BJ (cell line): Measurements from ENCODE around the gene XPO1. TPM values are rescaled to one million over a fixed set of nuclear protein-coding genes. Genes with fewer than 3 reads are reported as not detected.
"Not testable (repeated sequence)": the region's sequence is repeated elsewhere in the genome, so short reads cannot be mapped to it uniquely, and the experiment has no call there.

Source experiments
- CTCF ChIA-PET: fragments of 350-600 bp; formaldehyde crosslinking; extraction: SDS; loops from one replicate; lab custom pipeline; 2021; ENCODE audit warnings: antibody characterized with exemption, inconsistent platforms; lab: Yijun Ruan, JAX
- POLR2A ChIA-PET: fragments of 300-600 bp; sonication (Branson Sonifier 250); formaldehyde crosslinking; extraction: SDS; loops from one replicate; lab custom pipeline; 2021; ENCODE audit warnings: antibody characterized with exemption; lab: Charles Lee
- DNase-seq: peaks from one replicate; pipeline ENCODE4 v3.0.0-alpha.2; 2011; ENCODE audit warnings: low read depth
- H3K27me3 ChIP-seq: 2 replicates; pipeline ENCODE4 v1.6.0; 2011; ENCODE audit warnings: low read length; ENCODE audit not compliant: control insufficient read depth, insufficient read depth
- H3K36me3 ChIP-seq: 2 replicates; pipeline ENCODE4 v1.5.1; 2011; ENCODE audit warnings: low read length; ENCODE audit not compliant: control insufficient read depth, insufficient read depth
- H3K4me3 ChIP-seq: 2 replicates; pipeline ENCODE4 v1.5.1; 2011; ENCODE audit warnings: low read depth, mild to moderate bottlenecking, control low read depth, low read length
- polyA minus RNA-seq: library from RNA; depleted of rRNA, polyadenylated mRNA; stranded (reverse); fragments of >200 nt; gene quantifications from 2 replicates; pipeline ENCODE4 v1.2.3, GENCODE V29; 2011; rRNA and poly(A)+ RNA removed
- polyA plus RNA-seq: library from polyadenylated mRNA; depleted of rRNA; stranded (reverse); fragments of >200 nt; gene quantifications from 2 replicates; pipeline ENCODE4 v1.2.3, GENCODE V29; 2011; rRNA removed
- TF ChIP-seq, protein P1 (sequence below): IDR thresholded peaks from 2 replicates; pipeline ENCODE4 v1.5.1; 2011; ENCODE audit warnings: low read depth, mild to moderate bottlenecking, control low read depth, inconsistent platforms, low read length, moderate library complexity; ENCODE audit not compliant: insufficient read depth

XPO1 gene, protein sequence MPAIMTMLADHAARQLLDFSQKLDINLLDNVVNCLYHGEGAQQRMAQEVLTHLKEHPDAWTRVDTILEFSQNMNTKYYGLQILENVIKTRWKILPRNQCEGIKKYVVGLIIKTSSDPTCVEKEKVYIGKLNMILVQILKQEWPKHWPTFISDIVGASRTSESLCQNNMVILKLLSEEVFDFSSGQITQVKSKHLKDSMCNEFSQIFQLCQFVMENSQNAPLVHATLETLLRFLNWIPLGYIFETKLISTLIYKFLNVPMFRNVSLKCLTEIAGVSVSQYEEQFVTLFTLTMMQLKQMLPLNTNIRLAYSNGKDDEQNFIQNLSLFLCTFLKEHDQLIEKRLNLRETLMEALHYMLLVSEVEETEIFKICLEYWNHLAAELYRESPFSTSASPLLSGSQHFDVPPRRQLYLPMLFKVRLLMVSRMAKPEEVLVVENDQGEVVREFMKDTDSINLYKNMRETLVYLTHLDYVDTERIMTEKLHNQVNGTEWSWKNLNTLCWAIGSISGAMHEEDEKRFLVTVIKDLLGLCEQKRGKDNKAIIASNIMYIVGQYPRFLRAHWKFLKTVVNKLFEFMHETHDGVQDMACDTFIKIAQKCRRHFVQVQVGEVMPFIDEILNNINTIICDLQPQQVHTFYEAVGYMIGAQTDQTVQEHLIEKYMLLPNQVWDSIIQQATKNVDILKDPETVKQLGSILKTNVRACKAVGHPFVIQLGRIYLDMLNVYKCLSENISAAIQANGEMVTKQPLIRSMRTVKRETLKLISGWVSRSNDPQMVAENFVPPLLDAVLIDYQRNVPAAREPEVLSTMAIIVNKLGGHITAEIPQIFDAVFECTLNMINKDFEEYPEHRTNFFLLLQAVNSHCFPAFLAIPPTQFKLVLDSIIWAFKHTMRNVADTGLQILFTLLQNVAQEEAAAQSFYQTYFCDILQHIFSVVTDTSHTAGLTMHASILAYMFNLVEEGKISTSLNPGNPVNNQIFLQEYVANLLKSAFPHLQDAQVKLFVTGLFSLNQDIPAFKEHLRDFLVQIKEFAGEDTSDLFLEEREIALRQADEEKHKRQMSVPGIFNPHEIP (N-terminal part only)
- polyA plus RNA-seq (39.1 and 89.7 TPM in 2 replicates), polyA minus RNA-seq (44.3 and 45.4 TPM in 2 replicates)

DNA sequence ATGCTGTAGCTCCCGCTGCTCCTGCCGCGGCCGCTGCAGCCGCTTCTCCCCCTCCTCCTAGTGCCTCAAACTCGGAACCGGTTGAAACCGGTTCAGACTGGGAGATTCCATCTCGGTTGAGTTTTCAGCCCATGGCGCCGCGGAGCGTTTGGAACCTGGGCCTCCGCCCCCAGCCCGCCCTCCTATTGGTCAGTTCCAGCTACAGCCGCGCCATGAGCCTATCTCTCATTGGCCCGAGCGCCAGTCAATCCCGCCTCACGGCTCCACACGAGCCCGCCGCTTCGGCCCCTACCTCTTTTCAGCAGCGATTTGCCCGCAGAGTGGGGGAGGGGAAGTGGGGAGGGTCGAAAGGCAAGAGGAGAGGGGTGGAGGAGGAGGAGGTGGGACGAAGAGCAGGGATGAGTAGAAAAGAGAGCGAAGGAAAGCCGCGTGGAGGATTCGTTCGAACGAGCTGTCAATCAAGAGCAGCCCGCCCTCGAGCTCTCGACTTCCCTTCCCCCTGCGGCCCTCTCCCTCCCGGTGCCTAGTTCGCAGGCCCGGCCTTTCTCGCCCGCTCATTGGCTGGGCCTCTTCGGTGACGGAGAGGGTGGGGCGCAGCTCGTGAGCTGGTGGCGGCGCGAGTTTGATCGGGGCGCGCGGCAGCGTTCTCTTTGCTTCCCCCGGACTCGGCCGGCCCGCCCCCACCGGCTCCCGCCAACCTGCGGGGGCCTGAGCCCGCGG lies at the start of gene XPO1:
Gene XPO1, minus strand, starts transcription at position 157 of the 720 bp plus-strand sequence. CDS start 4,459 bp downstream, outside the sequence.
- TF ChIP-seq, protein P1, sequence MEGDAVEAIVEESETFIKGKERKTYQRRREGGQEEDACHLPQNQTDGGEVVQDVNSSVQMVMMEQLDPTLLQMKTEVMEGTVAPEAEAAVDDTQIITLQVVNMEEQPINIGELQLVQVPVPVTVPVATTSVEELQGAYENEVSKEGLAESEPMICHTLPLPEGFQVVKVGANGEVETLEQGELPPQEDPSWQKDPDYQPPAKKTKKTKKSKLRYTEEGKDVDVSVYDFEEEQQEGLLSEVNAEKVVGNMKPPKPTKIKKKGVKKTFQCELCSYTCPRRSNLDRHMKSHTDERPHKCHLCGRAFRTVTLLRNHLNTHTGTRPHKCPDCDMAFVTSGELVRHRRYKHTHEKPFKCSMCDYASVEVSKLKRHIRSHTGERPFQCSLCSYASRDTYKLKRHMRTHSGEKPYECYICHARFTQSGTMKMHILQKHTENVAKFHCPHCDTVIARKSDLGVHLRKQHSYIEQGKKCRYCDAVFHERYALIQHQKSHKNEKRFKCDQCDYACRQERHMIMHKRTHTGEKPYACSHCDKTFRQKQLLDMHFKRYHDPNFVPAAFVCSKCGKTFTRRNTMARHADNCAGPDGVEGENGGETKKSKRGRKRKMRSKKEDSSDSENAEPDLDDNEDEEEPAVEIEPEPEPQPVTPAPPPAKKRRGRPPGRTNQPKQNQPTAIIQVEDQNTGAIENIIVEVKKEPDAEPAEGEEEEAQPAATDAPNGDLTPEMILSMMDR = no peak
- ChIA-PET POLR2A (interaction anchor here (0.5 kb wide), 1 partner anchor 12 kb away, joined by 3 read pairs; no protein-coding TSS in a partner anchor), CTCF (interaction anchor here (1.4 kb wide), 2 partner anchors 26 to 96 kb away, joined by 4 to 5 read pairs; no protein-coding TSS in a partner anchor)
- no peaks in the 10 kb centered on the region for H3K27me3 ChIP-seq
- H3K4me3 ChIP-seq = peak within 1 kb of the TSS; percentile 96
- H3K36me3 ChIP-seq = no peaks in the 10 kb centered on the region
- peak; percentile 94 for DNase-seq

DNA sequence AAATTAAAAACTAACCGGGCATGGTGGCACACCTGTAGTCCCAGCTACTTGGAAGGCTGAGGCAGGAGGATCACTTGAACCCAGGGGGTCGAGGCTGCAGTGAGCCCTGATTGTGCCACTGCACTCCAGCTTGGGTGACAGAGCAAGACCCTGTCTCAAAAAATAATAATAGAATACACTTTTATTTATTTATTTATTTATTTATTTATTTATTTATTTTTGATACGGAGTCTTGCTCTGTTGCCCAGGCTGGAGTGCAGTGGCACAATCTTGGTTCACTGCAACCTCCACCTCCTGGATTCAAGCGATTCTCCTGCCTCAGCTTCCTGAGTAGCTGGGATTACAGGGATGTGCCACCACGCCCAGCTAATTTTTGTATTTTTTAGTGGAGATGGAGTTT lies 48.8 kb upstream of the XPO1 start:
- CTCF ChIA-PET, POLR2A ChIA-PET, H3K4me3 ChIP-seq, DNase-seq, H3K36me3 ChIP-seq, H3K27me3 ChIP-seq: not testable (repeated sequence)

DNA sequence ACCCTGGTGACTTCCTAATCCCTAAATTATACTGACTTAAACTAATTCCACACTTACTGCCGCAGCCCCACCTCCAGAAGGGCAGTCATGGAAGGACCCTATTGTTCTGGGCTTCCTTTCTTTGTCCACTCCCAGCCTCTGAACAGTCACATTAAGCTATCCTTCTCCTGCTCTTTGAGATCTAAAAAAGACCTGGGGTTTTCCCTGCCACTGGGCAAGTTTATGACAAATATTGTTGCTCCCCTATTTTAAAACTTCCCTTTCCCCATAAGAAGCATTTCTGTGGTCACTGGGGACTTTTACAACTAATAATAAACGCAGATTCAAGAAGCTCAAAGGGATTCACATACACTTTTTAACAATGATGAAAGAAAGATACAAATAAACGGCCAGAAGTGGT lies 47.2 kb upstream of the XPO1 start:
- DNase-seq = no peak
- ChIA-PET POLR2A (no interaction called here), CTCF (no interaction called here)
- Histone ChIP-seq H3K4me3 (no peak overlapping the region), H3K27me3 (no peaks in the 10 kb centered on the region), H3K36me3 (no peaks in the 10 kb centered on the region)
- TF ChIP-seq, protein P1 = no peak

DNA sequence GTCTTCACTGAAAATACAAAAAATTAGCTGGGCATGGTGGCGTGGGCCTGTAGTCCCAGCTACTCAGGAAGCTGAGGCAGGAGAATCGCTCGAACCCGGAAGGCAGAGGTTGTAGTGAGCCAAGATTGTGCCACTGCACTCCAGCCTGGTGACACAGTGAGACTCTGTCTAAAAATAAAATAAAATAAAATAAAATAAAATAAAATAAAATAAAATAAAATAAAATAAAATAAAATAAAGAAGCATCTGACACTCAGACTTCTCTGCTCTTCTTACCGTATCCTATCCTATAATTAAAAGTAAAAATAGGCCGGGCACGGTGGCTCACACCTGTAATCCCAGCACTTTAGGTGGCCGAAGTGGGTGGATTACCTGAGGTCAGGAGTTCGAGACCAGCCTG lies 46.2 kb upstream of the XPO1 start:
- H3K4me3 ChIP-seq, H3K27me3 ChIP-seq, CTCF ChIA-PET, DNase-seq, H3K36me3 ChIP-seq: not testable (repeated sequence)
- POLR2A ChIA-PET = interaction anchor here (0.6 kb wide), 1 partner anchor 1436 kb away, joined by 5 read pairs; no protein-coding TSS in a partner anchor

DNA sequence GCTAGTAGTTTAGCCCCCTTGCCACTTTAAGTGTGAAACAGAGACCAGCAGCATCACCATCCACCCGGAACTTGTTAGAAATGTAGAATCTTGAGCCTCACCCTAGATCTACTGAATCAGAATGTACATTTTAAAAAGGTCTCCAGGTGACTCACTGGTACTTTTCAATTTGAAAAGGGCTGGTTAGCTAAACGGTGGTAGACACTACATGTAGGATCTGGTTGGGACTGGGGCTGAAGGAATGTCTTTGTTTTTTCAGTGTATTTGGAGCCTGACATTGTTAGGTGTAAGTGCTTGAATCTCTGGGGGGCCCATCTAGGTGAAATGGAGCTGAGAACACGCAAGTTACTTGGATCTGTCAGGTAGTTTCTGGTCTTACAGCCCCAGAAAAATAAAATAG lies 44.0 kb upstream of the XPO1 start:
- POLR2A ChIA-PET = no interaction called here
- TF ChIP-seq, protein P1 = no peak
- no peak for DNase-seq
- no peaks in the 10 kb centered on the region for H3K27me3 ChIP-seq
- CTCF ChIA-PET = no interaction called here
- H3K4me3 ChIP-seq = no peak overlapping the region
- no peaks in the 10 kb centered on the region for H3K36me3 ChIP-seq
